ENCODE results near the gene PTK6.
A peak's percentile ranks its signal among the peaks of the same experiment; 100 is the strongest.

PTK6 gene

GRCh38 chr20:63546956-63547724, 10.0 kb upstream of the PTK6 start:
- Histone ChIP-seq H3K36me3 (replicated peaks in 1 of 2; ENCODE audit: control insufficient read depth in 2 of 2, insufficient read depth in 2 of 2, low read length in 2 of 2) (no peaks in the 10 kb centered on the region), H2BK15ac (ENCODE audit: low read length) (peak overlapping the region; percentile 21), H3K27ac (replicated peaks; ENCODE audit: low read length) (no peak overlapping the region), H2BK12ac (ENCODE audit: low read length) (peak overlapping the region; percentile 58), H3K14ac (ENCODE audit: low read length) (no peak overlapping the region), H2AK5ac (ENCODE audit: low read depth, low read length) (peak overlapping the region; percentile 93), H3K4me3 (ENCODE audit: low read length in 2 of 2) (no peak overlapping the region), H3K4me2 (ENCODE audit: insufficient read depth, low read length, poor library complexity, severe bottlenecking) (no peak overlapping the region), H3K4me1 (ENCODE audit: control insufficient read depth in 2 of 2, insufficient read depth in 1 of 2, low read depth in 1 of 2, low read length in 2 of 2) (peaks cover 0 to 5% of the 10 kb centered on the region in 2 donors), H2AFZ (ENCODE audit: low read length) (no peak overlapping the region), H3K9ac (ENCODE audit: low read depth, low read length, poor library complexity) (no peak overlapping the region), H3K79me1 (ENCODE audit: low read depth, low read length) (no peaks in the 10 kb centered on the region), H3K27me3 (ENCODE audit: control insufficient read depth in 3 of 3, insufficient read depth in 3 of 3, low read depth in 1 of 3, low read length in 3 of 3) (peaks cover 0 to 52% (median 1%) of the 10 kb centered on the region in 3 experiments), H4K91ac (ENCODE audit: low read depth, low read length, poor library complexity) (no peak overlapping the region), H3K4ac (ENCODE audit: low read length) (no peak overlapping the region), H4K8ac (ENCODE audit: low read depth, low read length) (no peak overlapping the region), H3K18ac (ENCODE audit: low read length) (peak overlapping the region; percentile 85), H3K23ac (ENCODE audit: low read depth, low read length, poor library complexity) (peak overlapping the region; percentile 34), H3K9me3 (replicated peaks in 1 of 2; ENCODE audit: control insufficient read depth in 2 of 2, insufficient read depth in 1 of 2, low read depth in 1 of 2, low read length in 2 of 2) (no peaks in the 10 kb centered on the region), H2BK120ac (ENCODE audit: low read depth, low read length) (no peak overlapping the region), H2BK5ac (ENCODE audit: low read length) (no peak overlapping the region)
- WGBS, 2 donors (ENCODE audit: extremely low coverage in 2 of 2, insufficient read length in 2 of 2, insufficient replicate concordance in 1 of 2) = no CpG with 5 or more reads among the region's 58 CpGs
- DNase-seq (ENCODE audit: low spot score) = no peak

GRCh38 chr20:63546256-63546955, 9.2 kb upstream of the PTK6 start:
- WGBS, 2 donors (ENCODE audit: extremely low coverage in 2 of 2, insufficient read length in 2 of 2, insufficient replicate concordance in 1 of 2) = no CpG with 5 or more reads among the region's 20 CpGs
- Histone ChIP-seq H4K8ac (ENCODE audit: low read depth, low read length) (no peak overlapping the region), H3K4me1 (ENCODE audit: control insufficient read depth in 2 of 2, insufficient read depth in 1 of 2, low read depth in 1 of 2, low read length in 2 of 2) (peaks cover 0 to 5% of the 10 kb centered on the region in 2 donors)

GRCh38 chr20:63545814-63546213, 8.6 kb upstream of the PTK6 start:
- peaks cover 0 to 3% of the 10 kb centered on the region in 2 donors for H3K4me1 ChIP-seq (ENCODE audit: control insufficient read depth in 2 of 2, insufficient read depth in 1 of 2, low read depth in 1 of 2, low read length in 2 of 2)
- DNase-seq (ENCODE audit: low spot score) = no peak
- no peaks in the 10 kb centered on the region for H3K79me1 ChIP-seq (ENCODE audit: low read depth, low read length)
- H3K4ac ChIP-seq (ENCODE audit: low read length) = no peak overlapping the region
- H4K91ac ChIP-seq (ENCODE audit: low read depth, low read length, poor library complexity) = no peak overlapping the region
- no peak overlapping the region for H4K8ac ChIP-seq (ENCODE audit: low read depth, low read length)
- H2BK5ac ChIP-seq (ENCODE audit: low read length) = no peak overlapping the region
- H2BK120ac ChIP-seq (ENCODE audit: low read depth, low read length) = no peak overlapping the region
- H3K18ac ChIP-seq (ENCODE audit: low read length) = peak overlapping the region; percentile 17
- H3K9ac ChIP-seq (ENCODE audit: low read depth, low read length, poor library complexity) = no peak overlapping the region
- no peak overlapping the region for H2AFZ ChIP-seq (ENCODE audit: low read length)
- H2AK5ac ChIP-seq (ENCODE audit: low read depth, low read length) = peak overlapping the region; percentile 64
- H3K27me3 ChIP-seq (ENCODE audit: control insufficient read depth in 3 of 3, insufficient read depth in 3 of 3, low read depth in 1 of 3, low read length in 3 of 3) = peaks cover 0 to 56% (median 1%) of the 10 kb centered on the region in 3 experiments
- no peak overlapping the region for H3K27ac ChIP-seq (replicated peaks; ENCODE audit: low read length)
- no CpG with 5 or more reads among the region's 6 CpGs for WGBS, 2 donors (ENCODE audit: extremely low coverage in 2 of 2, insufficient read length in 2 of 2, insufficient replicate concordance in 1 of 2)
- H3K4me2 ChIP-seq (ENCODE audit: insufficient read depth, low read length, poor library complexity, severe bottlenecking) = no peak overlapping the region
- H3K23ac ChIP-seq (ENCODE audit: low read depth, low read length, poor library complexity) = peak overlapping the region; percentile 12
- H3K9me3 ChIP-seq (replicated peaks in 1 of 2; ENCODE audit: control insufficient read depth in 2 of 2, insufficient read depth in 1 of 2, low read depth in 1 of 2, low read length in 2 of 2) = no peaks in the 10 kb centered on the region
- peak overlapping the region; percentile 73 for H2BK12ac ChIP-seq (ENCODE audit: low read length)
- no peak overlapping the region for H2BK15ac ChIP-seq (ENCODE audit: low read length)
- H3K4me3 ChIP-seq (ENCODE audit: low read length in 2 of 2) = no peak overlapping the region
- H3K36me3 ChIP-seq (replicated peaks in 1 of 2; ENCODE audit: control insufficient read depth in 2 of 2, insufficient read depth in 2 of 2, low read length in 2 of 2) = no peaks in the 10 kb centered on the region
- peak overlapping the region; percentile 49 for H3K14ac ChIP-seq (ENCODE audit: low read length)

More at GRCh38 chr20:63546256-63546955, 9.2 kb upstream of the PTK6 start:
- Histone ChIP-seq H3K36me3 (replicated peaks in 1 of 2; ENCODE audit: control insufficient read depth in 2 of 2, insufficient read depth in 2 of 2, low read length in 2 of 2) (no peaks in the 10 kb centered on the region), H3K4me3 (ENCODE audit: low read length in 2 of 2) (no peak overlapping the region), H3K27me3 (ENCODE audit: control insufficient read depth in 3 of 3, insufficient read depth in 3 of 3, low read depth in 1 of 3, low read length in 3 of 3) (peaks cover 0 to 56% (median 1%) of the 10 kb centered on the region in 3 experiments), H2BK12ac (ENCODE audit: low read length) (peak overlapping the region; percentile 73), H2AK5ac (ENCODE audit: low read depth, low read length) (peak overlapping the region; percentile 6), H2AFZ (ENCODE audit: low read length) (no peak overlapping the region), H3K27ac (replicated peaks; ENCODE audit: low read length) (no peak overlapping the region), H4K91ac (ENCODE audit: low read depth, low read length, poor library complexity) (no peak overlapping the region), H2BK120ac (ENCODE audit: low read depth, low read length) (no peak overlapping the region), H3K9ac (ENCODE audit: low read depth, low read length, poor library complexity) (no peak overlapping the region), H3K9me3 (replicated peaks in 1 of 2; ENCODE audit: control insufficient read depth in 2 of 2, insufficient read depth in 1 of 2, low read depth in 1 of 2, low read length in 2 of 2) (no peaks in the 10 kb centered on the region), H3K14ac (ENCODE audit: low read length) (no peak overlapping the region), H3K4ac (ENCODE audit: low read length) (no peak overlapping the region), H3K4me2 (ENCODE audit: insufficient read depth, low read length, poor library complexity, severe bottlenecking) (no peak overlapping the region), H2BK5ac (ENCODE audit: low read length) (no peak overlapping the region), H2BK15ac (ENCODE audit: low read length) (no peak overlapping the region), H3K79me1 (ENCODE audit: low read depth, low read length) (no peaks in the 10 kb centered on the region), H3K23ac (ENCODE audit: low read depth, low read length, poor library complexity) (peak overlapping the region; percentile 12), H3K18ac (ENCODE audit: low read length) (peak overlapping the region; percentile 4)
- DNase-seq (ENCODE audit: low spot score) = no peak

- H3K36me3 ChIP-seq (replicated peaks in 1 of 2; ENCODE audit: control insufficient read depth in 2 of 2, insufficient read depth in 2 of 2, low read length in 2 of 2) = no peaks in the 10 kb centered on the region
- no peak overlapping the region for H3K23ac ChIP-seq (ENCODE audit: low read depth, low read length, poor library complexity)
- no peak overlapping the region for H3K27ac ChIP-seq (replicated peaks; ENCODE audit: low read length)
- no peak overlapping the region for H3K9ac ChIP-seq (ENCODE audit: low read depth, low read length, poor library complexity)
- H2BK5ac ChIP-seq (ENCODE audit: low read length) = peak overlapping the region; percentile 39
- H3K4me2 ChIP-seq (ENCODE audit: insufficient read depth, low read length, poor library complexity, severe bottlenecking) = no peak overlapping the region
- H2BK12ac ChIP-seq (ENCODE audit: low read length) = peak overlapping the region; percentile 73
- no peak overlapping the region for H3K4me3 ChIP-seq (ENCODE audit: low read length in 2 of 2)
- H3K79me1 ChIP-seq (ENCODE audit: low read depth, low read length) = no peaks in the 10 kb centered on the region
- H2AFZ ChIP-seq (ENCODE audit: low read length) = no peak overlapping the region
- H4K8ac ChIP-seq (ENCODE audit: low read depth, low read length) = no peak overlapping the region
- H2BK15ac ChIP-seq (ENCODE audit: low read length) = no peak overlapping the region
- no peak overlapping the region for H3K14ac ChIP-seq (ENCODE audit: low read length)
- peaks cover 0 to 9% of the 10 kb centered on the region in 2 donors for H3K4me1 ChIP-seq (ENCODE audit: control insufficient read depth in 2 of 2, insufficient read depth in 1 of 2, low read depth in 1 of 2, low read length in 2 of 2)
- no peak overlapping the region for H2BK120ac ChIP-seq (ENCODE audit: low read depth, low read length)
- H3K18ac ChIP-seq (ENCODE audit: low read length) = peak overlapping the region; percentile 48
- no peak overlapping the region for H3K4ac ChIP-seq (ENCODE audit: low read length)
- H4K91ac ChIP-seq (ENCODE audit: low read depth, low read length, poor library complexity) = no peak overlapping the region
- H3K27me3 ChIP-seq (ENCODE audit: control insufficient read depth in 3 of 3, insufficient read depth in 3 of 3, low read depth in 1 of 3, low read length in 3 of 3) = peaks cover 0 to 63% (median 1%) of the 10 kb centered on the region in 3 experiments
- WGBS, 2 donors (ENCODE audit: extremely low coverage in 2 of 2, insufficient read length in 2 of 2, insufficient replicate concordance in 1 of 2) = no CpG with 5 or more reads among the region's 19 CpGs
- H2AK5ac ChIP-seq (ENCODE audit: low read depth, low read length) = peak overlapping the region; percentile 84
- H3K9me3 ChIP-seq (replicated peaks in 1 of 2; ENCODE audit: control insufficient read depth in 2 of 2, insufficient read depth in 1 of 2, low read depth in 1 of 2, low read length in 2 of 2) = no peaks in the 10 kb centered on the region
- no peak for DNase-seq (ENCODE audit: low spot score)
These were observed 7.9 kb upstream of the PTK6 start for GRCh38 chr20:63544958-63545516.

Data from neuronal stem cell (in vitro differentiated cells).